ENCODE measurements around the gene AGT.

AGT gene

GRCh38 chr1:230745071-230745470, 31.1 kb upstream of the AGT start:
- H3K9ac ChIP-seq (ENCODE audit: low read depth in 1 of 2, low read length in 2 of 2): no peak overlapping the region

GRCh38 chr1:230744382-230744781, 30.5 kb upstream of the AGT start:
- Histone ChIP-seq H3K36me3 (ENCODE audit: control insufficient read depth in 2 of 2, insufficient read depth in 2 of 2, low read length in 2 of 2) (no peaks in the 10 kb centered on the region), H3K4me1 (ENCODE audit: control insufficient read depth in 2 of 2, insufficient read depth in 2 of 2, low read length in 2 of 2) (peaks cover 3 to 27% of the 10 kb centered on the region in 2 donors), H3K9ac (ENCODE audit: low read depth in 1 of 2, low read length in 2 of 2) (no peak overlapping the region), H3K27ac (ENCODE audit: low read depth in 2 of 2, low read length in 2 of 2) (no peak overlapping the region), H3K27me3 (ENCODE audit: control insufficient read depth in 2 of 2, insufficient read depth in 2 of 2, low read length in 2 of 2) (no peaks in the 10 kb centered on the region), H3K4me3 (ENCODE audit: low read length in 2 of 2) (no peak overlapping the region), H3K9me3 (ENCODE audit: control insufficient read depth in 2 of 2, low read length in 2 of 2) (no peaks in the 10 kb centered on the region)

More at GRCh38 chr1:230745071-230745470, 31.1 kb upstream of the AGT start:
- Histone ChIP-seq H3K9me3 (ENCODE audit: control insufficient read depth in 2 of 2, low read length in 2 of 2) (no peaks in the 10 kb centered on the region), H3K27me3 (ENCODE audit: control insufficient read depth in 2 of 2, insufficient read depth in 2 of 2, low read length in 2 of 2) (no peaks in the 10 kb centered on the region), H3K27ac (ENCODE audit: low read depth in 2 of 2, low read length in 2 of 2) (no peak overlapping the region), H3K4me1 (ENCODE audit: control insufficient read depth in 2 of 2, insufficient read depth in 2 of 2, low read length in 2 of 2) (peaks cover 3 to 34% of the 10 kb centered on the region in 2 donors), H3K36me3 (ENCODE audit: control insufficient read depth in 2 of 2, insufficient read depth in 2 of 2, low read length in 2 of 2) (no peaks in the 10 kb centered on the region), H3K4me3 (ENCODE audit: low read length in 2 of 2) (no peak overlapping the region)

- H3K4me3 ChIP-seq (ENCODE audit: low read length in 2 of 2): no peak overlapping the region
- no peak overlapping the region for H3K9ac ChIP-seq (ENCODE audit: low read depth in 1 of 2, low read length in 2 of 2)
- H3K9me3 ChIP-seq (ENCODE audit: control insufficient read depth in 2 of 2, low read length in 2 of 2): no peaks in the 10 kb centered on the region
- no peaks in the 10 kb centered on the region for H3K27me3 ChIP-seq (ENCODE audit: control insufficient read depth in 2 of 2, insufficient read depth in 2 of 2, low read length in 2 of 2)
- H3K36me3 ChIP-seq (ENCODE audit: control insufficient read depth in 2 of 2, insufficient read depth in 2 of 2, low read length in 2 of 2): no peaks in the 10 kb centered on the region
- peaks cover 3 to 23% of the 10 kb centered on the region in 2 donors for H3K4me1 ChIP-seq (ENCODE audit: control insufficient read depth in 2 of 2, insufficient read depth in 2 of 2, low read length in 2 of 2)
- no peak overlapping the region for H3K27ac ChIP-seq (ENCODE audit: low read depth in 2 of 2, low read length in 2 of 2)
Measured at GRCh38 chr1:230743899-230744298, 30.0 kb upstream of the AGT start.

- no peaks in the 10 kb centered on the region for H3K4me1 ChIP-seq (ENCODE audit: control insufficient read depth in 2 of 2, insufficient read depth in 2 of 2, low read length in 2 of 2)
- H3K9me3 ChIP-seq (ENCODE audit: control insufficient read depth in 2 of 2, low read length in 2 of 2): no peaks in the 10 kb centered on the region
- no peaks in the 10 kb centered on the region for H3K27me3 ChIP-seq (ENCODE audit: control insufficient read depth in 2 of 2, insufficient read depth in 2 of 2, low read length in 2 of 2)
- H3K9ac ChIP-seq (ENCODE audit: low read depth in 1 of 2, low read length in 2 of 2): no peak overlapping the region
- no peaks in the 10 kb centered on the region for H3K36me3 ChIP-seq (ENCODE audit: control insufficient read depth in 2 of 2, insufficient read depth in 2 of 2, low read length in 2 of 2)
- H3K27ac ChIP-seq (ENCODE audit: low read depth in 2 of 2, low read length in 2 of 2): no peak overlapping the region
- no peak overlapping the region for H3K4me3 ChIP-seq (ENCODE audit: low read length in 2 of 2)
Measured at GRCh38 chr1:230739564-230740290, 25.8 kb upstream of the AGT start.

- no peaks in the 10 kb centered on the region for H3K4me1 ChIP-seq (ENCODE audit: control insufficient read depth in 2 of 2, insufficient read depth in 2 of 2, low read length in 2 of 2)
- no peak overlapping the region for H3K9ac ChIP-seq (ENCODE audit: low read depth in 1 of 2, low read length in 2 of 2)
- no peaks in the 10 kb centered on the region for H3K9me3 ChIP-seq (ENCODE audit: control insufficient read depth in 2 of 2, low read length in 2 of 2)
- H3K4me3 ChIP-seq (ENCODE audit: low read length in 2 of 2): no peak overlapping the region
- H3K27me3 ChIP-seq (ENCODE audit: control insufficient read depth in 2 of 2, insufficient read depth in 2 of 2, low read length in 2 of 2): no peaks in the 10 kb centered on the region
- H3K27ac ChIP-seq (ENCODE audit: low read depth in 2 of 2, low read length in 2 of 2): no peak overlapping the region
- no peaks in the 10 kb centered on the region for H3K36me3 ChIP-seq (ENCODE audit: control insufficient read depth in 2 of 2, insufficient read depth in 2 of 2, low read length in 2 of 2)
Measured at GRCh38 chr1:230737622-230738262, 23.8 kb upstream of the AGT start.

- Histone ChIP-seq H3K9me3 (ENCODE audit: control insufficient read depth in 2 of 2, low read length in 2 of 2) (no peaks in the 10 kb centered on the region), H3K4me1 (ENCODE audit: control insufficient read depth in 2 of 2, insufficient read depth in 2 of 2, low read length in 2 of 2) (peaks cover 0 to 2% of the 10 kb centered on the region in 2 donors), H3K36me3 (ENCODE audit: control insufficient read depth in 2 of 2, insufficient read depth in 2 of 2, low read length in 2 of 2) (no peaks in the 10 kb centered on the region), H3K4me3 (ENCODE audit: low read length in 2 of 2) (no peak overlapping the region), H3K27ac (ENCODE audit: low read depth in 2 of 2, low read length in 2 of 2) (no peak overlapping the region), H3K27me3 (ENCODE audit: control insufficient read depth in 2 of 2, insufficient read depth in 2 of 2, low read length in 2 of 2) (no peaks in the 10 kb centered on the region), H3K9ac (ENCODE audit: low read depth in 1 of 2, low read length in 2 of 2) (no peak overlapping the region)
Measured at GRCh38 chr1:230735447-230735846, 21.5 kb upstream of the AGT start.

- Histone ChIP-seq H3K27ac (ENCODE audit: low read depth in 2 of 2, low read length in 2 of 2) (no peak overlapping the region), H3K27me3 (ENCODE audit: control insufficient read depth in 2 of 2, insufficient read depth in 2 of 2, low read length in 2 of 2) (no peaks in the 10 kb centered on the region)
Measured at GRCh38 chr1:230730977-230731376, 17.1 kb upstream of the AGT start.

GRCh38 chr1:230728710-230729392, 14.9 kb upstream of the AGT start:
- Histone ChIP-seq H3K27me3 (ENCODE audit: control insufficient read depth in 2 of 2, insufficient read depth in 2 of 2, low read length in 2 of 2) (no peaks in the 10 kb centered on the region), H3K4me1 (ENCODE audit: control insufficient read depth in 2 of 2, insufficient read depth in 2 of 2, low read length in 2 of 2) (peaks cover 5 to 6% of the 10 kb centered on the region in 2 donors), H3K36me3 (ENCODE audit: control insufficient read depth in 2 of 2, insufficient read depth in 2 of 2, low read length in 2 of 2) (no peaks in the 10 kb centered on the region), H3K27ac (ENCODE audit: low read depth in 2 of 2, low read length in 2 of 2) (no peak overlapping the region), H3K9me3 (ENCODE audit: control insufficient read depth in 2 of 2, low read length in 2 of 2) (peaks cover 0 to 2% of the 10 kb centered on the region in 2 donors), H3K9ac (ENCODE audit: low read depth in 1 of 2, low read length in 2 of 2) (no peak overlapping the region), H3K4me3 (ENCODE audit: low read length in 2 of 2) (no peak overlapping the region)

More at GRCh38 chr1:230730977-230731376, 17.1 kb upstream of the AGT start:
- Histone ChIP-seq H3K4me3 (ENCODE audit: low read length in 2 of 2) (no peak overlapping the region), H3K9me3 (ENCODE audit: control insufficient read depth in 2 of 2, low read length in 2 of 2) (no peaks in the 10 kb centered on the region), H3K9ac (ENCODE audit: low read depth in 1 of 2, low read length in 2 of 2) (no peak overlapping the region), H3K4me1 (ENCODE audit: control insufficient read depth in 2 of 2, insufficient read depth in 2 of 2, low read length in 2 of 2) (peaks cover 5 to 6% of the 10 kb centered on the region in 2 donors), H3K36me3 (ENCODE audit: control insufficient read depth in 2 of 2, insufficient read depth in 2 of 2, low read length in 2 of 2) (no peaks in the 10 kb centered on the region)

- Histone ChIP-seq H3K4me3 (ENCODE audit: low read length in 2 of 2) (no peak overlapping the region), H3K36me3 (ENCODE audit: control insufficient read depth in 2 of 2, insufficient read depth in 2 of 2, low read length in 2 of 2) (no peaks in the 10 kb centered on the region), H3K4me1 (ENCODE audit: control insufficient read depth in 2 of 2, insufficient read depth in 2 of 2, low read length in 2 of 2) (peaks cover 3 to 6% of the 10 kb centered on the region in 2 donors), H3K27ac (ENCODE audit: low read depth in 2 of 2, low read length in 2 of 2) (no peak overlapping the region), H3K9ac (ENCODE audit: low read depth in 1 of 2, low read length in 2 of 2) (no peak overlapping the region), H3K9me3 (ENCODE audit: control insufficient read depth in 2 of 2, low read length in 2 of 2) (peaks cover 0 to 2% of the 10 kb centered on the region in 2 donors), H3K27me3 (ENCODE audit: control insufficient read depth in 2 of 2, insufficient read depth in 2 of 2, low read length in 2 of 2) (no peaks in the 10 kb centered on the region)
Measured at GRCh38 chr1:230725256-230726012, 11.5 kb upstream of the AGT start.
